ENCODE data around the gene COL10A1.

COL10A1 gene

DNA sequence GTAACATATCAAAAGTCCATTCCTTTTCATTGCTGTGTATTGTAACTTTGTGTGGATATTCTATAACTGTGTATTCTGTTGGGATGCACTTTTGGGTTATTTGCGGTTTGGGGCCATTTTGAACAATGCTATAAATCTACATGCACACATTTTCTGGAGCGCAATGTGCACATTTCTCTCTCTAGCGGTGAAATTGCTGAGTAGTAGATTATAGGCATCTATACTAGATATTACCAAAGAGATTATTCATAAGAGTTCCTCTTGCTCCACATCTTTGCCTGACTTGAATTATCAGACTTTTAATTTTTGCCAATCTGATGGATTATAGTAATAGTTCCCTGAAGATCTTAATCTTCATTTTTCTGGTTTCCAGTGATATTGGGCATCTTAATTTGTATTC is 47.0 kb downstream of the COL10A1 start:
- TF ChIP-seq POLR2A (IDR thresholded peaks at IDR 0.05; ENCODE audit: extremely low read depth, insufficient read length) (no peak), MYC (IDR thresholded peaks at IDR 0.05; ENCODE audit: low read depth, low read length) (no peak), CTCF (IDR thresholded peaks at IDR 0.05; ENCODE audit: low read depth, low read length) (no peak)
- TF ChIP-seq, protein P1, sequence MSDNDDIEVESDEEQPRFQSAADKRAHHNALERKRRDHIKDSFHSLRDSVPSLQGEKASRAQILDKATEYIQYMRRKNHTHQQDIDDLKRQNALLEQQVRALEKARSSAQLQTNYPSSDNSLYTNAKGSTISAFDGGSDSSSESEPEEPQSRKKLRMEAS (IDR thresholded peaks at IDR 0.05; ENCODE audit: low read depth, low read length): no peak
- no peak for DNase-seq (ENCODE audit: low read depth)

DNA sequence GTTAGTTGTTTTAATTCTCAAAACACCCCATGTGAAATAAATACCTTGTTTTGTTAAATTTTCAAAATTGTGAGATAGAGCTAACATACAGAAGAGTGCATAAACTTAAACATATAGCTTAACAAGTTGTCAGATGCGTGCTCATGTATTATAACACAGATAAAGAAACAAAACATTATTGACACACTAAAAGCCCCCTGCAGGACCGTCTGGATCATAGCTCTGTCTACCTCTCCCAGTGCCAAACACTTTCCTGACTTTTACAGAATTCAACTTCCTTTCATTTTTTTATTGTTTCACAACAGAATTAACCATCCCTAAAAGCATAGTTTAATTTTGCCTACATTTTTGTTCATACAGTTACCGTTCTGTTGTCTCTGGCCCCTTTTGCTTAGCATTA is 47.4 kb downstream of the COL10A1 start:
- no peak for DNase-seq (ENCODE audit: low read depth)
- H3K4me3 ChIP-seq (ENCODE audit: low read depth, low read length): no peak overlapping the region
- TF ChIP-seq MYC (IDR thresholded peaks at IDR 0.05; ENCODE audit: low read depth, low read length): no peak
- no peak for TF ChIP-seq POLR2A (IDR thresholded peaks at IDR 0.05; ENCODE audit: extremely low read depth, insufficient read length)
- no peak for TF ChIP-seq CTCF (IDR thresholded peaks at IDR 0.05; ENCODE audit: low read depth, low read length)

More for the DNA sequence above, 47.0 kb downstream of the COL10A1 start:
- H3K4me3 ChIP-seq (ENCODE audit: low read depth, low read length): no peak overlapping the region

DNA sequence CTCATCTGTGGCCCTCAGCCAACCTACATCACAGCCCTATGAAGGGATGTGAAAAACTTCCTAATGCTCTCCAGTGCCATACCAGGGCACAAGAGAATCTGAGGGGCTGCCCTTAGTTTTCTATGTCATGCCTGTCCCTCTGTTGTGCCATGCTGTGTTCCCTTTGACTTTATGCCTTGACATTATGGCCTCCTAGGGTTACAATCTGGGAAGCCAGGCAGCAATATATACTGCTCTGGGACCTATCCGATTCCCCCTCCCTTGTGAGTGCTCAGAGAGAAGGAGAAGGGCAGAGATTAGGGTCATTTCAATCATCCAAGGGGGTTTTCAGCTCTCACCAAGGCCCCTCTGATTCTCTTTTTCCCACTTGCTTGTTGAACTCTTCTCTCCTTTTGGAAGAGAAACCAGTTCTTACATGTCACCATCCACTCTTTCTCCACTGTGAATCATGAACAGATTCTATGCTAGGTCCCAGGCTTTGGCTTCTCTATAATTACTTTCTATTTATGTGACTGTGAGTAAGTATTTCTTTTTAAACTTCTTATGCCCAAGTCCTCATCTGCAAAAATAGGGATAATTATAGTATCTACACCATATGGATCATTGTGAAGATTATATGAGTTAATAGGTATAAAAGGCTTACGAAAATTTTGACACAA is 51.1 kb downstream of the COL10A1 start:
- TF ChIP-seq POLR2A (IDR thresholded peaks at IDR 0.05; ENCODE audit: extremely low read depth, insufficient read length): no peak
- no peak overlapping the region for H3K4me3 ChIP-seq (ENCODE audit: low read depth, low read length)

GRCh38 chr6:116073765-116074440 is 52.0 kb downstream of the COL10A1 start:
- no peak for DNase-seq (ENCODE audit: low read depth)
- no peak for TF ChIP-seq POLR2A (IDR thresholded peaks at IDR 0.05; ENCODE audit: extremely low read depth, insufficient read length)
- no peak for TF ChIP-seq MYC (IDR thresholded peaks at IDR 0.05; ENCODE audit: low read depth, low read length)
- no peak overlapping the region for H3K4me3 ChIP-seq (ENCODE audit: low read depth, low read length)

More for the DNA sequence above, 51.1 kb downstream of the COL10A1 start:
- no peak for DNase-seq (ENCODE audit: low read depth)

GRCh38 chr6:116072368-116072767 is 53.6 kb downstream of the COL10A1 start:
- H3K4me3 ChIP-seq (ENCODE audit: low read depth, low read length): no peak overlapping the region
- DNase-seq (ENCODE audit: low read depth): no peak
- no peak for TF ChIP-seq POLR2A (IDR thresholded peaks at IDR 0.05; ENCODE audit: extremely low read depth, insufficient read length)
- no peak for TF ChIP-seq MYC (IDR thresholded peaks at IDR 0.05; ENCODE audit: low read depth, low read length)
- TF ChIP-seq CTCF (IDR thresholded peaks at IDR 0.05; ENCODE audit: low read depth, low read length): no peak
- TF ChIP-seq, protein P1 (IDR thresholded peaks at IDR 0.05; ENCODE audit: low read depth, low read length): no peak

GRCh38 chr6:116070616-116071389 is 55.1 kb downstream of the COL10A1 start:
- no peak for DNase-seq (ENCODE audit: low read depth)
- no peak for TF ChIP-seq MYC (IDR thresholded peaks at IDR 0.05; ENCODE audit: low read depth, low read length)
- no peak overlapping the region for H3K4me3 ChIP-seq (ENCODE audit: low read depth, low read length)

GRCh38 chr6:116070101-116070500 is 55.8 kb downstream of the COL10A1 start:
- DNase-seq (ENCODE audit: low read depth): no peak
- TF ChIP-seq, protein P1 (IDR thresholded peaks at IDR 0.05; ENCODE audit: low read depth, low read length): no peak
- no peak for TF ChIP-seq MYC (IDR thresholded peaks at IDR 0.05; ENCODE audit: low read depth, low read length)
- no peak for TF ChIP-seq CTCF (IDR thresholded peaks at IDR 0.05; ENCODE audit: low read depth, low read length)
- TF ChIP-seq POLR2A (IDR thresholded peaks at IDR 0.05; ENCODE audit: extremely low read depth, insufficient read length): no peak
- no peak overlapping the region for H3K4me3 ChIP-seq (ENCODE audit: low read depth, low read length)

All from NB4 (cell line).